A549 (cell line): ENCODE data around the gene CARD9. TPM values are rescaled to one million over a fixed set of nuclear protein-coding genes. Genes with fewer than 3 reads are reported as not detected.

Source experiments
- ATAC-seq, 2 experiments: fragments of 200-7000 bp in 1 of 2; fragments of >200 bp in 1 of 2; cut with Nextera tagmentation in 1 of 2; cut with Tn5 transposase in 1 of 2; 3 replicates each; pipeline versions ENCODE4 v1.8.0 to v1.9.1; 2018 to 2020; ENCODE audit warnings: mild to moderate bottlenecking in 1 of 2, moderate library complexity in 1 of 2
- CTCF ChIA-PET: fragments of 300-600 bp; sonication (Branson Sonifier 250); formaldehyde crosslinking; extraction: SDS; loops from one replicate; lab custom pipeline; 2021; ENCODE audit warnings: antibody characterized with exemption, inconsistent platforms; lab: Yijun Ruan, JAX
- POLR2A ChIA-PET: fragments of 350-600 bp; formaldehyde crosslinking; extraction: SDS; loops from one replicate; lab custom pipeline; 2021; ENCODE audit warnings: antibody characterized with exemption, inconsistent platforms; lab: Yijun Ruan, JAX
- DNase-seq, 2 experiments: peaks; one replicate each; pipeline versions ENCODE4 v3.0.0 to v3.0.0-alpha.2; 2011 to 2016; ENCODE audit warnings: low read depth in 1 of 2, low spot score in 1 of 2
- FAIRE-seq: peaks from 2 replicates; lab custom pipeline; 2011; peaks lifted over from hg19 to GRCh38; lab: Jason Lieb, UNC
- H3K27ac ChIP-seq, 2 experiments: fragments of >200 bp; sonication (Bioruptor Twin); formaldehyde crosslinking; 3 replicates each; pipeline ENCODE4 v1.5.1; 2016 to 2017
- H3K4me1 ChIP-seq: fragments of >200 bp; sonication (Bioruptor Twin); formaldehyde crosslinking; 3 replicates; pipeline ENCODE4 v1.6.1; 2016
- H3K4me2 ChIP-seq: fragments of >200 bp; sonication (Bioruptor Twin); formaldehyde crosslinking; 3 replicates; pipeline ENCODE4 v1.6.1; 2016
- H3K4me3 ChIP-seq: fragments of >200 bp; sonication (Bioruptor Twin); formaldehyde crosslinking; 3 replicates; pipeline ENCODE4 v1.5.1; 2016
- H3K9me3 ChIP-seq: fragments of >200 bp; sonication (Bioruptor Twin); formaldehyde crosslinking; 3 replicates; pipeline ENCODE4 v1.6.1; 2016
- BHLHE40 ChIP-seq: IDR thresholded peaks from 2 replicates; pipeline ENCODE4 v1.6.1; 2012; ENCODE audit warnings: low read depth, low read length, inconsistent platforms
- CBX2 ChIP-seq: fragments of 200-600 bp; sonication (generic); IDR thresholded peaks from 2 replicates; pipeline ENCODE4 v1.6.1; 2016; ENCODE audit warnings: low read depth, mild to moderate bottlenecking, borderline replicate concordance
- CBX8 ChIP-seq: fragments of 200-600 bp; sonication (generic); IDR thresholded peaks from 2 replicates; pipeline ENCODE4 v1.6.1; 2016
- CHD4 ChIP-seq: fragments of 200-600 bp; sonication (generic); IDR thresholded peaks from 2 replicates; pipeline ENCODE4 v1.6.1; 2016; ENCODE audit warnings: antibody characterized with exemption, mild to moderate bottlenecking, borderline replicate concordance
- EHMT2 ChIP-seq: fragments of 200-600 bp; sonication (generic); IDR thresholded peaks from 2 replicates; pipeline ENCODE4 v1.6.1; 2016; ENCODE audit warnings: antibody characterized with exemption, low read depth, mild to moderate bottlenecking, moderate library complexity
- ESRRA ChIP-seq: fragments of 150-350 bp; IDR thresholded peaks from 2 replicates; pipeline ENCODE4 v1.6.1; 2014; ENCODE audit warnings: mild to moderate bottlenecking, low read length, borderline replicate concordance
- FOSB ChIP-seq: fragments of 250-450 bp; sonication (Bioruptor Pico); IDR thresholded peaks from 2 replicates; pipeline ENCODE4 v1.5.0; 2020; ENCODE audit warnings: mild to moderate bottlenecking, moderate library complexity
- FOSL2 ChIP-seq, 2 experiments: fragments of 450-650 bp in 1 of 2; fragments of >200 bp in 1 of 2; sonication (Bioruptor Twin) in 1 of 2; formaldehyde crosslinking; IDR thresholded peaks; 2 replicates each; pipeline versions ENCODE4 v1.5.0 to v1.6.1; 2016 to 2020; ENCODE audit warnings: mild to moderate bottlenecking in 1 of 2, moderate library complexity in 1 of 2
- GATA3 ChIP-seq: IDR thresholded peaks from 2 replicates; pipeline ENCODE4 v1.6.1; 2012; ENCODE audit warnings: borderline replicate concordance
- HDAC2 ChIP-seq: fragments of 200-600 bp; sonication (generic); IDR thresholded peaks from 2 replicates; pipeline ENCODE4 v1.6.1; 2016
- HES2 ChIP-seq: fragments of >200 bp; sonication (Bioruptor Twin); formaldehyde crosslinking; IDR thresholded peaks from 2 replicates; pipeline ENCODE4 v1.6.1; 2016
- HEYL ChIP-seq: fragments of 250-450 bp; sonication (Bioruptor Pico); IDR thresholded peaks from 2 replicates; pipeline ENCODE4 v1.8.0; 2021; ENCODE audit warnings: mild to moderate bottlenecking, moderate library complexity
- JUN ChIP-seq, 2 experiments: fragments of >200 bp; sonication (Bioruptor Twin); formaldehyde crosslinking; IDR thresholded peaks; 2 replicates in 1 of 2; 3 replicates in 1 of 2; pipeline ENCODE4 v1.6.1; 2016 to 2017
- MAFK ChIP-seq: fragments of 450-650 bp; IDR thresholded peaks from 2 replicates; pipeline ENCODE4 v1.6.1; 2014; ENCODE audit not compliant: partially characterized antibody
- MAZ ChIP-seq: fragments of 150-350 bp; IDR thresholded peaks from 2 replicates; pipeline ENCODE4 v1.6.1; 2014; ENCODE audit warnings: antibody characterized with exemption, low read depth, low read length, borderline replicate concordance
- MYC ChIP-seq: IDR thresholded peaks from 2 replicates; pipeline ENCODE4 v1.6.1; 2012; ENCODE audit warnings: mild to moderate bottlenecking, inconsistent platforms, low read length, improper control_type of control experiment, borderline replicate concordance
- POLR2A ChIP-seq: IDR thresholded peaks from 2 replicates; pipeline ENCODE4 v1.6.1; 2012; ENCODE audit warnings: mild to moderate bottlenecking, low read length
- RAD21 ChIP-seq, 2 experiments: fragments of >200 bp in 1 of 2; sonication (Bioruptor Twin) in 1 of 2; formaldehyde crosslinking in 1 of 2; IDR thresholded peaks in 1 of 2; conservative IDR thresholded peaks in 1 of 2; 2 replicates in 1 of 2; 3 replicates in 1 of 2; pipeline ENCODE4 v1.6.1; 2012 to 2018; ENCODE audit warnings: inconsistent platforms in 1 of 2
- RARB ChIP-seq: fragments of 250-450 bp; sonication (Bioruptor Pico); IDR thresholded peaks from 2 replicates; pipeline ENCODE4 v1.8.0; 2021; ENCODE audit warnings: mild to moderate bottlenecking, moderate library complexity
- RFX5 ChIP-seq: fragments of 450-650 bp; IDR thresholded peaks from 2 replicates; pipeline ENCODE4 v1.7.1; 2014; ENCODE audit warnings: antibody characterized with exemption, mild to moderate bottlenecking, moderate library complexity
- SMC3 ChIP-seq: fragments of >200 bp; sonication (Bioruptor Twin); formaldehyde crosslinking; IDR thresholded peaks from 3 replicates; pipeline ENCODE4 v1.6.1; 2018; ENCODE audit warnings: inconsistent platforms
- SREBF2 ChIP-seq: fragments of 450-650 bp; IDR thresholded peaks from 2 replicates; pipeline ENCODE4 v1.6.1; 2014; ENCODE audit warnings: mild to moderate bottlenecking, moderate library complexity
- TFCP2L1 ChIP-seq: fragments of 250-450 bp; sonication (Bioruptor Pico); IDR thresholded peaks from 2 replicates; pipeline ENCODE4 v1.5.0; 2021; ENCODE audit warnings: mild to moderate bottlenecking
- TP53 ChIP-seq: fragments of 250-450 bp; sonication (Bioruptor Pico); IDR thresholded peaks from 2 replicates; pipeline ENCODE4 v1.5.0; 2021; ENCODE audit warnings: mild to moderate bottlenecking, moderate library complexity
- ZC3H11A ChIP-seq: fragments of 450-650 bp; IDR thresholded peaks from 2 replicates; pipeline ENCODE4 v1.6.1; 2014; ENCODE audit warnings: antibody characterized with exemption, mild to moderate bottlenecking
- ZSCAN20 ChIP-seq: fragments of 250-450 bp; sonication (Bioruptor Pico); IDR thresholded peaks from 2 replicates; pipeline ENCODE4 v1.8.0; 2022; ENCODE audit warnings: mild to moderate bottlenecking, moderate library complexity
- WGBS: methylation state at CpG from one replicate; pipeline ENCODE4 v1.1.6; 2017; ENCODE audit errors: missing lambda C conversion rate; 5-methylcytosine and 5-hydroxymethylcytosine counted together
- polyA plus RNA-seq, 4 experiments: library from polyadenylated mRNA; depleted of rRNA in 3 of 4; stranded (reverse); fragments of >200 nt; fragmentation: RNase III in 1 of 4; extraction: RNeasy Plus Mini Kit Qiagen cat#74134 plus additional on column Dnase treatment in 1 of 4; gene quantifications; 2 replicates in 3 of 4; 3 replicates in 1 of 4; pipeline ENCODE4 v1.2.3, GENCODE V29; 2011 to 2017
- TF ChIP-seq, protein P1 (sequence below): fragments of 150-350 bp; IDR thresholded peaks from 2 replicates; pipeline ENCODE4 v1.6.1; 2014; ENCODE audit warnings: low read depth, mild to moderate bottlenecking, low read length
- TF ChIP-seq, protein P2 (sequence below): IDR thresholded peaks from 2 replicates; pipeline ENCODE4 v1.6.1; 2012; ENCODE audit warnings: low read depth, borderline replicate concordance
- TF ChIP-seq, protein P3 (sequence below): fragments of 250-450 bp; sonication (Bioruptor Pico); IDR thresholded peaks from 2 replicates; pipeline ENCODE4 v1.5.0; 2021; ENCODE audit warnings: mild to moderate bottlenecking, moderate library complexity, borderline replicate concordance

Gene CARD9
- polyA plus RNA-seq, 2 of the 4 experiments (the other 2 are of a cell fraction): 0.21 to 0.94 TPM

DNA sequence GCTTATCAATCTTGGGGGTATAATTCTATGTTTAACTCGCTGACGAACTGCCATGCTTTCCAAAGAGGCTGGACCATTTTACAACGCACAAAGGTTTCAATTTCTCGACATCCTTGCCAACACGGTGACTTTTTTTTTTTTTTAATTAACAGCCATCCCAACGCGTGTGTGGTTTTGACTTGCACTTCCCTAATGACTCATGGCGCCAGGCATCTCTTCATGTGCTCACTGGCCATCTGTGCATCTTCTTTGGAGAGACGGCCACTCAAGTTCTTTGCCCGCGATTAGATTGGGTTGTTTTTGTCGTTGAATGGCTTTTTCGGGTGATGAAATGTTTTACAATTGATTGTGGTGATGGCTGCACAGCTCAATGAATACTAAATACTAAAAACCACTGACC is 12.5 kb upstream of the CARD9 start:
- no peak overlapping the region for H3K4me3 ChIP-seq
- no peak for ATAC-seq
- TF ChIP-seq TFCP2L1: no peak
- TF ChIP-seq BHLHE40: no peak
- TF ChIP-seq HEYL: no peak
- no peak for TF ChIP-seq RARB (CRISPR knock-in tag)
- TF ChIP-seq TP53 (CRISPR knock-in tag): no peak
- no peak for TF ChIP-seq SMC3
- no peak for TF ChIP-seq JUN (IDR thresholded peaks at IDR 0.05)
- no peak for TF ChIP-seq ZSCAN20 (CRISPR knock-in tag)
- no peak for TF ChIP-seq RFX5
- no peak for TF ChIP-seq FOSL2 (IDR thresholded peaks at IDR 0.05)
- no peak for TF ChIP-seq FOSL2 (CRISPR knock-in tag; IDR thresholded peaks at IDR 0.05)
- TF ChIP-seq HES2: no peak
- no peak for TF ChIP-seq MYC
- TF ChIP-seq MAZ: no peak
- TF ChIP-seq, protein P1, sequence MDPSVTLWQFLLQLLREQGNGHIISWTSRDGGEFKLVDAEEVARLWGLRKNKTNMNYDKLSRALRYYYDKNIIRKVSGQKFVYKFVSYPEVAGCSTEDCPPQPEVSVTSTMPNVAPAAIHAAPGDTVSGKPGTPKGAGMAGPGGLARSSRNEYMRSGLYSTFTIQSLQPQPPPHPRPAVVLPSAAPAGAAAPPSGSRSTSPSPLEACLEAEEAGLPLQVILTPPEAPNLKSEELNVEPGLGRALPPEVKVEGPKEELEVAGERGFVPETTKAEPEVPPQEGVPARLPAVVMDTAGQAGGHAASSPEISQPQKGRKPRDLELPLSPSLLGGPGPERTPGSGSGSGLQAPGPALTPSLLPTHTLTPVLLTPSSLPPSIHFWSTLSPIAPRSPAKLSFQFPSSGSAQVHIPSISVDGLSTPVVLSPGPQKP: no peak
- no peak for TF ChIP-seq POLR2A
- DNase-seq: no peak
- no peaks in the 10 kb centered on the region for H3K9me3 ChIP-seq
- no peak overlapping the region for H3K27ac ChIP-seq
- FAIRE-seq: no peak
- WGBS: 96% methylated on average over 13 of the region's 13 CpGs
- ChIA-PET CTCF (interaction anchor here (0.6 to 10.0 kb wide), 7 partner anchors 11 to 384 kb away, joined by 3 to 100 read pairs (median 4); partner anchors contain the start of genes DNLZ, INPP5E and SNAPC4), POLR2A (interaction anchor here (0.7 kb wide), 1 partner anchor 12 kb away, joined by 3 read pairs; no protein-coding TSS in a partner anchor)
- no peaks in the 10 kb centered on the region for H3K4me1 ChIP-seq
- H3K4me2 ChIP-seq: no peak overlapping the region

- no peaks in the 10 kb centered on the region for H3K4me1 ChIP-seq
- TF ChIP-seq RARB (CRISPR knock-in tag) (no peak), HES2 (no peak), CHD4 (no peak), CBX2 (no peak)
- H3K9me3 ChIP-seq: no peaks in the 10 kb centered on the region
- ATAC-seq (no peak), FAIRE-seq (no peak), DNase-seq (no peak)
- ChIA-PET CTCF (interaction anchor here (1.1 to 10.0 kb wide), 4 partner anchors 8 to 22 kb away, joined by 4 to 100 read pairs (median 5); partner anchors contain the start of genes DNLZ and SNAPC4), POLR2A (interaction anchor here (1.1 kb wide), 1 partner anchor 22 kb away, joined by 3 read pairs; no protein-coding TSS in a partner anchor)
- no peak overlapping the region for H3K4me3 ChIP-seq
- no peak overlapping the region for H3K27ac ChIP-seq
- no peak overlapping the region for H3K4me2 ChIP-seq
- 95% methylated on average over 11 of the region's 11 CpGs for WGBS
Measured at GRCh38 chr9:136385015-136385414, 11.5 kb upstream of the CARD9 start.

DNA sequence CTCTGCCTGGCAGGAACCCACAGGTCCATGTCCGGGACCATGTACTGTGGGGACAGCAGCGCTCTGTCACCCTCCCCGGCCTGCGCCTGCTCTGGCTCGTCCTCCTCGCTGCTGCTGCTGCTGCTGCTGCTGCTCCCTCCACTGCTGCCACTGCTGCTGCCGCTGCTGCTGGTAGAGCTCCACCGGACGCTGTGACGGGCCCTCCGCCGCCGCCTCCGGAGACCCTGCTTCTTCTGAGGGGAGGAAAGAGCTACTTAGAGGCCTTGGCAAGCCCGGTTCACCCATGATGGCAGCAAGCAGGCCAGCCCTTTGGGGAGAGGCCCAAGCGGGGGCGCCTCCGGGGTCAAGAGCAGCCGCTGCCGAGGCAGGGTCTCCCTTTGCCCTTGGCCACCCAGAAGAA is 10.0 kb upstream of the CARD9 start:
- TF ChIP-seq EHMT2: no peak
- TF ChIP-seq TP53 (CRISPR knock-in tag): no peak
- TF ChIP-seq, protein P2, sequence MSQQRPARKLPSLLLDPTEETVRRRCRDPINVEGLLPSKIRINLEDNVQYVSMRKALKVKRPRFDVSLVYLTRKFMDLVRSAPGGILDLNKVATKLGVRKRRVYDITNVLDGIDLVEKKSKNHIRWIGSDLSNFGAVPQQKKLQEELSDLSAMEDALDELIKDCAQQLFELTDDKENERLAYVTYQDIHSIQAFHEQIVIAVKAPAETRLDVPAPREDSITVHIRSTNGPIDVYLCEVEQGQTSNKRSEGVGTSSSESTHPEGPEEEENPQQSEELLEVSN: no peak
- no peak for TF ChIP-seq ZSCAN20 (CRISPR knock-in tag)
- TF ChIP-seq GATA3: no peak
- no peak for TF ChIP-seq SREBF2
- TF ChIP-seq CBX8: no peak
- no peak for TF ChIP-seq RARB (CRISPR knock-in tag)
- no peak for TF ChIP-seq ZC3H11A
- no peak for TF ChIP-seq TFCP2L1
- no peak for TF ChIP-seq BHLHE40
- no peak for TF ChIP-seq ESRRA
- TF ChIP-seq, protein P3, sequence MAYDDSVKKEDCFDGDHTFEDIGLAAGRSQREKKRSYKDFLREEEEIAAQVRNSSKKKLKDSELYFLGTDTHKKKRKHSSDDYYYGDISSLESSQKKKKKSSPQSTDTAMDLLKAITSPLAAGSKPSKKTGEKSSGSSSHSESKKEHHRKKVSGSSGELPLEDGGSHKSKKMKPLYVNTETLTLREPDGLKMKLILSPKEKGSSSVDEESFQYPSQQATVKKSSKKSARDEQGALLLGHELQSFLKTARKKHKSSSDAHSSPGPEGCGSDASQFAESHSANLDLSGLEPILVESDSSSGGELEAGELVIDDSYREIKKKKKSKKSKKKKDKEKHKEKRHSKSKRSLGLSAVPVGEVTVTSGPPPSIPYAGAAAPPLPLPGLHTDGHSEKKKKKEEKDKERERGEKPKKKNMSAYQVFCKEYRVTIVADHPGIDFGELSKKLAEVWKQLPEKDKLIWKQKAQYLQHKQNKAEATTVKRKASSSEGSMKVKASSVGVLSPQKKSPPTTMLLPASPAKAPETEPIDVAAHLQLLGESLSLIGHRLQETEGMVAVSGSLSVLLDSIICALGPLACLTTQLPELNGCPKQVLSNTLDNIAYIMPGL: no peak
- no peak for TF ChIP-seq FOSB (CRISPR knock-in tag)
- no peak for TF ChIP-seq POLR2A
- no peak for TF ChIP-seq MAZ
- TF ChIP-seq RAD21 (conservative IDR thresholded peaks at IDR 0.05 in 1 of 2, IDR thresholded peaks at IDR 0.05 in 1 of 2): no peak
- no peak for TF ChIP-seq MAFK
- no peak for TF ChIP-seq HDAC2
- DNase-seq: no peak
- CTCF ChIA-PET: interaction anchor here (0.9 to 10.0 kb wide), 3 partner anchors 12 to 22 kb away, joined by 3 to 100 read pairs (median 3); partner anchors contain the start of gene SNAPC4
- no peak overlapping the region for H3K4me3 ChIP-seq
- H3K27ac ChIP-seq: no peak overlapping the region
- H3K9me3 ChIP-seq: no peaks in the 10 kb centered on the region
- FAIRE-seq: no peak
- 97% methylated on average over 14 of the region's 20 CpGs for WGBS
- ATAC-seq: no peak
- POLR2A ChIA-PET: no interaction called here
- H3K4me2 ChIP-seq: no peak overlapping the region
- no peaks in the 10 kb centered on the region for H3K4me1 ChIP-seq
